ENCODE data around the gene TMEM184B. TPM values are rescaled to one million over a fixed set of nuclear protein-coding genes. Genes with fewer than 3 reads are reported as not detected.

Gene TMEM184B
- total RNA-seq, 4 donors from 2014 or later, result 39.1 to 56.1 (median 51.4) TPM

GRCh38 chr22:38226853-38227649, 45.8 kb downstream of the TMEM184B start:
- Histone ChIP-seq H3K27ac (no peak overlapping the region), H3K27me3 (no peaks in the 10 kb centered on the region), H3K4me3 (no peak overlapping the region), H3K36me3 (peaks cover 0 to 68% (median 0%) of the 10 kb centered on the region in 3 donors), H3K9me3 (no peaks in the 10 kb centered on the region), H3K4me1 (peaks cover 0 to 22% (median 0%) of the 10 kb centered on the region in 4 donors)
- DNase-seq, result no peak
- no peak for TF ChIP-seq POLR2A (IDR thresholded peaks at IDR 0.05)
- TF ChIP-seq, protein P1, sequence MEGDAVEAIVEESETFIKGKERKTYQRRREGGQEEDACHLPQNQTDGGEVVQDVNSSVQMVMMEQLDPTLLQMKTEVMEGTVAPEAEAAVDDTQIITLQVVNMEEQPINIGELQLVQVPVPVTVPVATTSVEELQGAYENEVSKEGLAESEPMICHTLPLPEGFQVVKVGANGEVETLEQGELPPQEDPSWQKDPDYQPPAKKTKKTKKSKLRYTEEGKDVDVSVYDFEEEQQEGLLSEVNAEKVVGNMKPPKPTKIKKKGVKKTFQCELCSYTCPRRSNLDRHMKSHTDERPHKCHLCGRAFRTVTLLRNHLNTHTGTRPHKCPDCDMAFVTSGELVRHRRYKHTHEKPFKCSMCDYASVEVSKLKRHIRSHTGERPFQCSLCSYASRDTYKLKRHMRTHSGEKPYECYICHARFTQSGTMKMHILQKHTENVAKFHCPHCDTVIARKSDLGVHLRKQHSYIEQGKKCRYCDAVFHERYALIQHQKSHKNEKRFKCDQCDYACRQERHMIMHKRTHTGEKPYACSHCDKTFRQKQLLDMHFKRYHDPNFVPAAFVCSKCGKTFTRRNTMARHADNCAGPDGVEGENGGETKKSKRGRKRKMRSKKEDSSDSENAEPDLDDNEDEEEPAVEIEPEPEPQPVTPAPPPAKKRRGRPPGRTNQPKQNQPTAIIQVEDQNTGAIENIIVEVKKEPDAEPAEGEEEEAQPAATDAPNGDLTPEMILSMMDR (IDR thresholded peaks at IDR 0.05), result no peak

DNA sequence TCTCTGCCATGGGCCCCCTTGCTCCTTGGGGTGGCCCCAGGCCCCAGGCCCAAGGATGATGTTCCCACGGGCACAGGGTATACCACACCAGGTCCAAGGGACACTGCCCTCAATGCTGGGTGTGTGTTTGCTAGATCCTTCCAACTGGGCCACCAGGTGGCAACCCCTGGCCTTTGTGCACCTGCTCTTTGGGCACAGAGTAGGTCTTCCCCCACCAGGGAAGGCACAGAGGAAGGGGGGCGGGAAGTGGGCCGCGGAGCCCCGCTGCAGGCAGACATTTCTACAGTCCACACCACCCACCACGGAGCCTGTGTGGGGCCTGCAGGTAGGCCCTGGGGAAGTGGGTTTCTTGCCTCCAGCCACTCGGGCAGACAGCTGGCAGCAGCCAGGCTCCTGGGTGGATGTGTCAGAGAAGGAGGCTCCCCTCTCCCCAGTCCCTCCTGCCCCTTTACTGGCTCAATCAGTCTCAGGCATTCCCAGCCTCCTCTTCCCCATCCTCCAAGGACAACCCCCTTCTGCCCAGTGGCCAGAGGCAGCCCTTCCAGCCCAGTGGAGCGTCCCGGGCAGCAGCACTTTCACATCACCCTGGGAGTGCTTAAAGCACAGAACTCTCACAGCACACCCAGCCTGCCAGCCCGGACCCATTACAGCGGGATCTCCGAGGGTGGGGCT, 49.4 kb downstream of the TMEM184B start:
- Histone ChIP-seq H3K4me3 (no peak overlapping the region), H3K9me3 (no peaks in the 10 kb centered on the region), H3K27me3 (no peaks in the 10 kb centered on the region), H3K27ac (no peak overlapping the region), H3K4me1 (peaks cover 4 to 17% (median 5%) of the 10 kb centered on the region in 4 donors), H3K36me3 (peaks cover 0 to 64% (median 0%) of the 10 kb centered on the region in 3 donors)
- no peak for TF ChIP-seq POLR2A (IDR thresholded peaks at IDR 0.05)
- TF ChIP-seq, protein P1 (IDR thresholded peaks at IDR 0.05), result no peak
- DNase-seq, result no peak

GRCh38 chr22:38222797-38223119, 50.1 kb downstream of the TMEM184B start:
- no peak overlapping the region for H3K27ac ChIP-seq
- no peak for DNase-seq
- peaks cover 0 to 58% (median 0%) of the 10 kb centered on the region in 3 donors for H3K36me3 ChIP-seq
- no peaks in the 10 kb centered on the region for H3K27me3 ChIP-seq
- H3K4me3 ChIP-seq, result no peak overlapping the region
- H3K4me1 ChIP-seq, result peaks cover 4 to 22% (median 5%) of the 10 kb centered on the region in 4 donors
- TF ChIP-seq POLR2A (IDR thresholded peaks at IDR 0.05), result no peak
- TF ChIP-seq, protein P1 (IDR thresholded peaks at IDR 0.05), result no peak
- H3K9me3 ChIP-seq, result no peaks in the 10 kb centered on the region

DNA sequence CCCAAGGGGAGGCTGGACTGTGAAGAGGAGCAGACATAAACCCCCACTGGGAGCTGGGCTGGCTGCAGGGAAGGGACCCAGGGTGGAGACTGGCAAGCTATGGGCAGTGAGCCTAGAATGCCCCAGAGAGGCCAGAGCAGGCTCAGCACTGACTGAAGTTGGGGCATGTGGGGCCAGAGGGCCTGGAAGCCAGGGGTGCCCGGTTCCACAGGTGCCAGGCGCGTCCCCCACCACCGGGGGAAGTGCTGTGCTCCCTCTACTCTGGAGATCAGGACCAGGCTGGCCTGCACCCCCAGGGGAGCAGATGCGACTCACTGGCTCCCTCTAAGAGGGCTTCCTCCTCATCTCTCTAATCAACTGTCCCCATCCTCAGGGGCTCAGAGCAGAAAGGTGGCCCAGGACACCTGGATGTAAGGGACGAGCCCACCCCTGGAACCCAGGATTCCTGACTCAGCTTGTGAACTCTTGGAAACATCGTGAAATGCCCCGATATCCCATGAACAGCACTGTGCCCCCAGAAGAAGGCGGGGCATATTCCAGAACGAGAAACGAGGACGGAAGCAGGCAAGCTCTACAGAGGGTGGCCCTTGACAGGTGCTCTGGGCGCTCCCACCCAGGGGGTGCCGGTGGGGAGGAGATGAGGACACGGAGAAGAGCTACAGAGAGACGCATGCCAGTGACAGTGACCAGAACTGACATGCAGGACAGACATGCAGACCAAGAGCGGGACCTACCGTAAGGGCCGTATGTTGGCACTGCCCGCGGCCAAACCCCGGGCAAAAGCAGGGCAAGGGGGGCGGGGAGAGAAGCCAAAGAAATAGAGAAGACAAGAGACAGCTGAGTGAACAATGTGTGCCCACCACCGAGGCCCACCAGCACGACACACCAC, 50.7 kb downstream of the TMEM184B start:
- H3K27ac ChIP-seq, result no peak overlapping the region
- peaks cover 0 to 52% (median 0%) of the 10 kb centered on the region in 3 donors for H3K36me3 ChIP-seq
- H3K27me3 ChIP-seq, result no peaks in the 10 kb centered on the region
- TF ChIP-seq, protein P1 (IDR thresholded peaks at IDR 0.05), result no peak
- no peak for TF ChIP-seq POLR2A (IDR thresholded peaks at IDR 0.05)
- peaks cover 4 to 22% (median 5%) of the 10 kb centered on the region in 4 donors for H3K4me1 ChIP-seq
- DNase-seq, result no peak
- H3K9me3 ChIP-seq, result no peaks in the 10 kb centered on the region
- no peak overlapping the region for H3K4me3 ChIP-seq

DNA sequence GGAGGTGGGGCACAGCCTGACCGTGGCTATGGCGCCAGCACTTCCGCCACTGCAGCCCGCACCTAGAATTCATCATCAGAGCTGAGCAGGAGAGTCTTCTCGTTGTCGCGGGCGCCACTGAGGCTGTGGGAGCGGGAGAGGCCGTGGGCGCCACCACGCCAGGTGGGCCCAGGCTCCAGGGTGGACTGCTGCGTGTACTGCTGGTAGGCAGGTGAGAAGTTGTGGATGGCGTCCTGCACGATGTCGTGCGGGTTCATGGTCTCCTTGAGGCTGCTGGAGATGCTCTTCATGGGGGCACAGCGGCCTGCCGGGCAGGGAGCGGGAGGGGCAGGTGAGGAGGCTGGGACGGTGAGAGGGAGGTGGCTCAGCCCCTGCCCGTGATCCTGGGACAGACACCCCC, 51.4 kb downstream of the TMEM184B start:
- Histone ChIP-seq H3K27me3 (no peaks in the 10 kb centered on the region), H3K4me3 (no peak overlapping the region), H3K36me3 (peaks cover 0 to 47% (median 0%) of the 10 kb centered on the region in 3 donors), H3K4me1 (peaks cover 4 to 22% (median 5%) of the 10 kb centered on the region in 4 donors), H3K9me3 (no peaks in the 10 kb centered on the region), H3K27ac (no peak overlapping the region)
- no peak for TF ChIP-seq POLR2A (IDR thresholded peaks at IDR 0.05)
- TF ChIP-seq, protein P1 (IDR thresholded peaks at IDR 0.05), result no peak
- DNase-seq, result no peak
